T-cell (primary cell): ENCODE data around the gene ARF1. TPM values are rescaled to one million over a fixed set of nuclear protein-coding genes. Genes with fewer than 3 reads are reported as not detected.

Experiments
- ATAC-seq, 4 experiments: fragments of 200-7000 bp in 3 of 4; fragments of 150-1000 bp in 1 of 4; cut with Tn5 transposase; replicated peaks in 1 of 4; 1 replicate in 3 of 4; 2 replicates in 1 of 4; pipeline ENCODE4 v1.10.0; 2021; ENCODE audit warnings: moderate library complexity in 3 of 4, mild to moderate bottlenecking in 2 of 4, moderate number of reproducible peaks in 1 of 4
- CTCF ChIA-PET, 2 donors: fragments of 300-600 bp; sonication (Branson Sonifier 250); formaldehyde crosslinking; loops; one replicate each; lab custom pipeline; 2022; ENCODE audit warnings: antibody characterized with exemption in 2 of 2; lab: Charles Lee
- POLR2A ChIA-PET, 2 donors: fragments of 300-600 bp; sonication (Branson Sonifier 250); formaldehyde crosslinking; loops; one replicate each; lab custom pipeline; 2022; ENCODE audit warnings: antibody characterized with exemption in 2 of 2; lab: Charles Lee
- DNase-seq, 35 experiments: peaks; one replicate each; pipeline versions ENCODE4 v3.0.0 to v3.0.0-alpha.2; 2013 to 2023
- H3K27ac ChIP-seq: one replicate; pipeline ENCODE4 v1.5.1; 2013; ENCODE audit warnings: low read length
- H3K27me3 ChIP-seq, 2 experiments: replicated peaks in 1 of 2; 1 replicate in 1 of 2; 2 replicates in 1 of 2; pipeline versions ENCODE4 v1.6.1 to v1.7.0; 2013; ENCODE audit warnings: low read length in 1 of 2, mixed read lengths in 1 of 2; ENCODE audit not compliant: control insufficient read depth in 2 of 2, insufficient read depth in 2 of 2; ENCODE audit errors: extremely low read depth in 1 of 2
- H3K36me3 ChIP-seq, 2 donors: 1 replicate in 1 of 2; 2 replicates in 1 of 2; pipeline versions ENCODE4 v1.6.1 to v1.7.0; 2013; ENCODE audit warnings: low read length in 1 of 2; ENCODE audit not compliant: control insufficient read depth in 2 of 2, insufficient read depth in 1 of 2; ENCODE audit errors: extremely low read depth in 1 of 2
- H3K4me1 ChIP-seq, 2 experiments: 1 replicate in 1 of 2; 2 replicates in 1 of 2; pipeline versions ENCODE4 v1.6.1 to v1.7.0; 2013; ENCODE audit warnings: low read length in 2 of 2, mixed read lengths in 1 of 2; ENCODE audit not compliant: insufficient read depth in 2 of 2, control insufficient read depth in 1 of 2; ENCODE audit errors: extremely low read depth in 1 of 2
- H3K4me3 ChIP-seq, 2 donors: 1 replicate in 1 of 2; 2 replicates in 1 of 2; pipeline versions ENCODE4 v1.5.1 to v1.7.0; 2013; ENCODE audit warnings: mild to moderate bottlenecking in 2 of 2, low read length in 1 of 2, moderate library complexity in 1 of 2; ENCODE audit not compliant: control insufficient read depth in 1 of 2; ENCODE audit errors: extremely low read depth in 1 of 2
- H3K9me3 ChIP-seq: 2 replicates; pipeline ENCODE4 v1.7.0; 2013
- H3K27ac Mint-ChIP-seq, 2 donors: one replicate each; pipeline ENCODE4 v1.8.0; 2020 to 2021; ENCODE audit warnings: mild to moderate bottlenecking in 2 of 2, mixed read lengths in 2 of 2
- H3K27me3 Mint-ChIP-seq, 2 donors: one replicate each; pipeline ENCODE4 v1.8.0; 2021 to 2022; ENCODE audit warnings: mixed read lengths in 2 of 2
- H3K36me3 Mint-ChIP-seq: one replicate; pipeline ENCODE4 v1.8.0; 2021; ENCODE audit warnings: mixed read lengths
- H3K4me1 Mint-ChIP-seq, 3 donors: one replicate each; pipeline ENCODE4 v1.8.0; 2020 to 2022; ENCODE audit warnings: mixed read lengths in 3 of 3, mild to moderate bottlenecking in 1 of 3
- H3K4me3 Mint-ChIP-seq, 3 donors: one replicate each; pipeline ENCODE4 v1.8.0; 2020 to 2022; ENCODE audit warnings: mild to moderate bottlenecking in 3 of 3, mixed read lengths in 3 of 3, moderate library complexity in 3 of 3
- H3K9me3 Mint-ChIP-seq, 3 donors: one replicate each; pipeline ENCODE4 v1.8.0; 2020 to 2022; ENCODE audit warnings: mixed read lengths in 3 of 3
- WGBS: methylation state at CpG from one replicate; pipeline ENCODE4 v1.1.5; 2013; ENCODE audit warnings: missing lambda C conversion rate; ENCODE audit not compliant: insufficient coverage; 5-methylcytosine and 5-hydroxymethylcytosine counted together
- total RNA-seq, 35 experiments: library from RNA in 6 of 35; stranded (reverse) in 6 of 35; fragments of 120-200 nt in 1 of 35; gene quantifications; one replicate each; pipeline versions ENCODE4 v1.2.1 to v1.2.4 and lab custom pipeline; 2013 to 2026

The ARF1 gene
- total RNA-seq, 5 donors from 2014 or later (not counting 1 experiment from before 2014, with no cell fraction given) = 232 to 309 (median 258) TPM

DNA sequence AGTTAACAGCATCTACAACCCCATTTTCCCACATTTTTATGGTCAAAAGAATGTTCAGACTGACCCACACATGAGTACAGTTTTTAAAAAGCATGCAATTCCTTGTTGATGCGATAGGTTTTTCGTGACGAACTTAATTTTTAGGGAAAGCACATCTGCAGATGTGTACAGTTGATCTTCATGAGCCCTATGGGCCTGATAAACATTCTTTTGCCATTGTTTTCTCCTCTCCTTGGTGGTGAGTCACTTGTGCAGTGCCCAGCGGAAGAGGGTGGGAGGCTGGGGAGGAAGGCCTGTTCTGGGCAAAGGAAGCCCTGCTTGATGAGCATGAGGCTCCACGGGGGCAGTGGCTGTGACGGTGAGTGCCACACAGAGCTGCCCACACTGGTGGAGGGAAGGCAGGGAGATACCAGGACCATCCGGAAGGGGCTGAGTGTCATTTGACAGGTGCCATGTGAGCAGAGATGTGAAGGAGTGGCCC, 5.3 kb downstream of the ARF1 start:
- peaks cover 31% of the 10 kb centered on the region for H3K36me3 Mint-ChIP-seq

GRCh38 chr1:228088586-228089498, 6.3 kb downstream of the ARF1 start:
- WGBS = 74% methylated on average over 19 of the region's 21 CpGs
- H3K4me3 Mint-ChIP-seq = peak overlapping the region; percentile 59 to 94 (median 61)
- H3K27me3 Mint-ChIP-seq = no peaks in the 10 kb centered on the region
- Histone ChIP-seq H3K36me3 (peaks cover 2 to 19% of the 10 kb centered on the region in 2 donors), H3K27ac (peak overlapping the region; percentile 45), H3K27me3 (no peaks in the 10 kb centered on the region), H3K4me3 (no peak overlapping the region), H3K9me3 (no peaks in the 10 kb centered on the region), H3K4me1 (peaks cover 57 to 94% of the 10 kb centered on the region in 2 experiments)
- ATAC-seq (peak in 1 of 4 experiments; percentile 23), DNase-seq (no peak)
- ChIA-PET POLR2A (interaction anchor here in 1 of 2 donors (0.5 kb wide), 1 partner anchor 1387 kb away, joined by 3 read pairs; no protein-coding TSS in a partner anchor), CTCF (no interaction called here)
- peak overlapping the region; percentile 86 to 90 for H3K27ac Mint-ChIP-seq
- H3K4me1 Mint-ChIP-seq = peaks cover 84 to 91% (median 90%) of the 10 kb centered on the region in 3 donors
- peaks cover 27% of the 10 kb centered on the region for H3K36me3 Mint-ChIP-seq
- H3K9me3 Mint-ChIP-seq = no peaks in the 10 kb centered on the region

More for the DNA sequence above, 5.3 kb downstream of the ARF1 start:
- H3K4me3 Mint-ChIP-seq = peak overlapping the region; percentile 59 to 94 (median 71)
- no peaks in the 10 kb centered on the region for H3K9me3 ChIP-seq
- 46% methylated on average over 7 of the region's 7 CpGs for WGBS
- peak overlapping the region; percentile 86 to 90 for H3K27ac Mint-ChIP-seq
- no peak overlapping the region for H3K4me3 ChIP-seq
- no peaks in the 10 kb centered on the region for H3K27me3 ChIP-seq
- H3K9me3 Mint-ChIP-seq = no peaks in the 10 kb centered on the region
- H3K27me3 Mint-ChIP-seq = no peaks in the 10 kb centered on the region
- peaks cover 2 to 19% of the 10 kb centered on the region in 2 donors for H3K36me3 ChIP-seq
- peak in 3 of 4 experiments; percentile 13 to 39 (median 31) for ATAC-seq
- ChIA-PET POLR2A (no interaction called here), CTCF (no interaction called here)
- peaks cover 90 to 96% (median 91%) of the 10 kb centered on the region in 3 donors for H3K4me1 Mint-ChIP-seq
- peak in 1 of 35 experiments; percentile 27 for DNase-seq
- peak overlapping the region; percentile 45 for H3K27ac ChIP-seq
- peaks cover 59 to 96% of the 10 kb centered on the region in 2 experiments for H3K4me1 ChIP-seq

- H3K27me3 Mint-ChIP-seq = no peaks in the 10 kb centered on the region
- ChIA-PET POLR2A (interaction anchor here in 1 of 2 donors (0.5 kb wide), 1 partner anchor 1388 kb away, joined by 3 read pairs; no protein-coding TSS in a partner anchor), CTCF (no interaction called here)
- H3K36me3 Mint-ChIP-seq = peaks cover 34% of the 10 kb centered on the region
- ATAC-seq (peak in 3 of 4 experiments; percentile 18 to 35 (median 27)), DNase-seq (no peak)
- peak overlapping the region in 1 of 2 donors; percentile 10 for H3K4me3 ChIP-seq
- H3K27me3 ChIP-seq = no peaks in the 10 kb centered on the region
- WGBS = 86% methylated on average over 9 of the region's 12 CpGs
- peaks cover 0 to 27% of the 10 kb centered on the region in 2 donors for H3K36me3 ChIP-seq
- peaks cover 2 to 5% (median 2%) of the 10 kb centered on the region in 3 donors for H3K9me3 Mint-ChIP-seq
- H3K27ac Mint-ChIP-seq = peak overlapping the region; percentile 86 to 90
- peaks cover 49 to 85% of the 10 kb centered on the region in 2 experiments for H3K4me1 ChIP-seq
- H3K4me3 Mint-ChIP-seq = peak overlapping the region; percentile 59 to 94 (median 61)
- peak overlapping the region; percentile 45 for H3K27ac ChIP-seq
- H3K9me3 ChIP-seq = no peaks in the 10 kb centered on the region
- H3K4me1 Mint-ChIP-seq = peaks cover 78 to 88% (median 81%) of the 10 kb centered on the region in 3 donors
These were observed 7.2 kb downstream of the ARF1 start for GRCh38 chr1:228089519-228090380.

GRCh38 chr1:228090613-228091081, 8.1 kb downstream of the ARF1 start:
- ChIA-PET POLR2A (no interaction called here), CTCF (no interaction called here)
- Histone ChIP-seq H3K27me3 (no peaks in the 10 kb centered on the region), H3K27ac (no peak overlapping the region), H3K9me3 (no peaks in the 10 kb centered on the region), H3K4me3 (peak overlapping the region in 1 of 2 donors; percentile 10), H3K4me1 (peaks cover 40 to 82% of the 10 kb centered on the region in 2 experiments), H3K36me3 (peaks cover 0 to 30% of the 10 kb centered on the region in 2 donors)
- DNase-seq (no peak), ATAC-seq (no peak)
- H3K9me3 Mint-ChIP-seq = peaks cover 2 to 9% (median 6%) of the 10 kb centered on the region in 3 donors
- WGBS = 50% methylated on average over 1 of the region's 2 CpGs
- H3K36me3 Mint-ChIP-seq = peaks cover 34% of the 10 kb centered on the region
- H3K27ac Mint-ChIP-seq = peak overlapping the region; percentile 78 to 80
- no peaks in the 10 kb centered on the region for H3K27me3 Mint-ChIP-seq
- peaks cover 78 to 88% (median 80%) of the 10 kb centered on the region in 3 donors for H3K4me1 Mint-ChIP-seq
- H3K4me3 Mint-ChIP-seq = peak overlapping the region; percentile 37 to 94 (median 46)

DNA sequence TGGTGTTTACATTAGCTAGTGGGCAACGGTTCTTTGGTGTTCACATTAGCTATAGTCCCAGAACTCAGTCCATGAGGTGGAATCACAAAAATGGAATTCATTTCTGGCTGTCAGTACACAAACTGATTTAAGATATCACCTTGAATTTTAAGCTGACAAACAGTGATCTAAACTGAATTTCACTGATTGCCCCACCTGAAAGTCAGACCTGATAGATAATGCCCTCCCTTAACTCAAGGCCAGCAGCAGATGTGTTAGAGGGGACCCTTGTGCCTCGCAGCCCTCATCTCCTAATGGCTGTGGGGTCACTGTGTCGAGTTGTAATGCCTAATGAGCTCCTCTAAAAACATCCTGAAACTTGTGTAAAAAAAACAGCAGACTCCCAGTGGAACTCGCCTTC, 8.6 kb downstream of the ARF1 start:
- peak overlapping the region; percentile 78 to 80 for H3K27ac Mint-ChIP-seq
- peaks cover 0 to 33% of the 10 kb centered on the region in 2 donors for H3K36me3 ChIP-seq
- no peak for ATAC-seq
- peak overlapping the region; percentile 9 for H3K27ac ChIP-seq
- 65% methylated on average over 2 of the region's 4 CpGs for WGBS
- peaks cover 2 to 9% (median 6%) of the 10 kb centered on the region in 3 donors for H3K9me3 Mint-ChIP-seq
- no peak for DNase-seq
- ChIA-PET CTCF (interaction anchor here in 1 of 2 donors (0.6 kb wide), 1 partner anchor 74 kb away, joined by 3 read pairs; the partner anchor contains the start of gene IBA57), POLR2A (no interaction called here)
- H3K4me1 ChIP-seq = peaks cover 37 to 82% of the 10 kb centered on the region in 2 experiments
- H3K4me3 ChIP-seq = no peak overlapping the region
- H3K4me1 Mint-ChIP-seq = peaks cover 78 to 88% (median 80%) of the 10 kb centered on the region in 3 donors
- no peaks in the 10 kb centered on the region for H3K27me3 Mint-ChIP-seq
- H3K36me3 Mint-ChIP-seq = peaks cover 39% of the 10 kb centered on the region
- peak overlapping the region in 2 of 3 donors; percentile 46 to 94 for H3K4me3 Mint-ChIP-seq
- no peaks in the 10 kb centered on the region for H3K9me3 ChIP-seq
- no peaks in the 10 kb centered on the region for H3K27me3 ChIP-seq
